Caco-2 (cell line): ENCODE measurements around the gene NEK10. TPM values are rescaled to one million over a fixed set of nuclear protein-coding genes. Genes with fewer than 3 reads are reported as not detected.
"Not testable (repeated sequence)": the region's sequence is repeated elsewhere in the genome, so short reads cannot be mapped to it uniquely, and the experiment has no call there.

Source experiments
- BruUV-seq: library from RNA; stranded (reverse); fragments of 400-500 nt; replicated peaks from 2 replicates; lab custom pipeline; 2021; lab: Mats Ljungman, UMichigan
- CTCF ChIA-PET: fragments of 300-600 bp; sonication (Branson Sonifier 250); formaldehyde crosslinking; loops from one replicate; lab custom pipeline; 2022; ENCODE audit warnings: antibody characterized with exemption; lab: Charles Lee
- POLR2A ChIA-PET: fragments of 300-600 bp; sonication (Branson Sonifier 250); formaldehyde crosslinking; loops from one replicate; lab custom pipeline; 2022; ENCODE audit warnings: antibody characterized with exemption; lab: Charles Lee
- DNase-seq, 2 experiments: peaks; one replicate each; pipeline versions ENCODE4 v3.0.0 to v3.0.0-alpha.2; 2020 to 2022
- H3K27me3 ChIP-seq: replicated peaks from 2 replicates; pipeline ENCODE4 v1.6.0; 2011; ENCODE audit warnings: low read length; ENCODE audit not compliant: control insufficient read depth, insufficient read depth
- H3K36me3 ChIP-seq: 2 replicates; pipeline ENCODE4 v1.5.1; 2011; ENCODE audit warnings: low read length; ENCODE audit not compliant: control insufficient read depth, insufficient read depth
- H3K4me1 ChIP-seq: fragments of 250-450 bp; sonication (Bioruptor Pico); 2 replicates; pipeline ENCODE4 v1.5.1; 2020; ENCODE audit warnings: mild to moderate bottlenecking
- H3K4me3 ChIP-seq: 2 replicates; pipeline ENCODE4 v1.5.1; 2011; ENCODE audit warnings: low read depth, mild to moderate bottlenecking, control low read depth, low read length
- H3K9me3 ChIP-seq: fragments of 250-450 bp; sonication (Bioruptor Pico); 2 replicates; pipeline ENCODE4 v1.5.1; 2020; ENCODE audit warnings: mild to moderate bottlenecking, moderate library complexity
- H3K27ac Mint-ChIP-seq: one replicate; pipeline ENCODE4 v1.8.0; 2022; ENCODE audit warnings: mixed read lengths; ENCODE audit not compliant: unreplicated experiment
- H3K27me3 Mint-ChIP-seq: one replicate; pipeline ENCODE4 v1.8.0; 2022; ENCODE audit warnings: mixed read lengths; ENCODE audit not compliant: insufficient read depth, unreplicated experiment
- H3K36me3 Mint-ChIP-seq: one replicate; pipeline ENCODE4 v1.8.0; 2022; ENCODE audit warnings: mild to moderate bottlenecking, mixed read lengths; ENCODE audit not compliant: insufficient read depth, unreplicated experiment
- H3K4me1 Mint-ChIP-seq: one replicate; pipeline ENCODE4 v1.8.0; 2022; ENCODE audit warnings: low read depth, mixed read lengths; ENCODE audit not compliant: unreplicated experiment
- H3K4me3 Mint-ChIP-seq: one replicate; pipeline ENCODE4 v1.8.0; 2022; ENCODE audit warnings: mild to moderate bottlenecking, moderate library complexity, mixed read lengths; ENCODE audit not compliant: unreplicated experiment
- H3K9me3 Mint-ChIP-seq: one replicate; pipeline ENCODE4 v1.8.0; 2022; ENCODE audit warnings: mixed read lengths; ENCODE audit not compliant: unreplicated experiment
- intact Hi-C: fragments of 100-400 bp; cut with micrococcal nuclease; formaldehyde crosslinking; loops from one replicate; pipeline ENCODE4 v1.10.0; 2022; ENCODE audit not compliant: unreplicated experiment
- total RNA-seq: library from RNA; stranded (reverse); gene quantifications from 2 replicates; pipeline ENCODE4 v1.2.3, GENCODE V29; 2022
- TF ChIP-seq, protein P1 (sequence below), 2 experiments: fragments of 200-600 bp in 1 of 2; IDR thresholded peaks; 1 replicate in 1 of 2; 2 replicates in 1 of 2; pipeline versions ENCODE4 v1.5.1 to v1.8.0; 2011 to 2022; ENCODE audit warnings: antibody characterized with exemption in 1 of 2, control low read depth in 1 of 2, inconsistent platforms in 1 of 2, low read depth in 1 of 2, low read length in 1 of 2, mild to moderate bottlenecking in 1 of 2, moderate library complexity in 1 of 2; ENCODE audit not compliant: insufficient read depth in 1 of 2, severe bottlenecking in 1 of 2, unreplicated experiment in 1 of 2

Gene NEK10
- total RNA-seq, 1 experiment from 2014 or later = 0.39 TPM

- no peaks in the 10 kb centered on the region for H3K27me3 ChIP-seq
- Mint-ChIP-seq H3K9me3 (no peaks in the 10 kb centered on the region), H3K4me3 (no peak overlapping the region), H3K27ac (no peak overlapping the region), H3K36me3 (no peaks in the 10 kb centered on the region), H3K4me1 (no peaks in the 10 kb centered on the region), H3K27me3 (no peaks in the 10 kb centered on the region)
- CTCF ChIA-PET = no interaction called here
- DNase-seq = no peak
- POLR2A ChIA-PET = no interaction called here
- H3K36me3 ChIP-seq = no peaks in the 10 kb centered on the region
- no peaks in the 10 kb centered on the region; the same call in 1 of the 2 replicates for H3K4me1 ChIP-seq
- BruUV-seq = no TSS peak
- H3K9me3 ChIP-seq = peaks cover 1% of the 10 kb centered on the region; the same call in 1 of the 2 replicates
- intact Hi-C loops = no loop called here
- TF ChIP-seq, protein P1, sequence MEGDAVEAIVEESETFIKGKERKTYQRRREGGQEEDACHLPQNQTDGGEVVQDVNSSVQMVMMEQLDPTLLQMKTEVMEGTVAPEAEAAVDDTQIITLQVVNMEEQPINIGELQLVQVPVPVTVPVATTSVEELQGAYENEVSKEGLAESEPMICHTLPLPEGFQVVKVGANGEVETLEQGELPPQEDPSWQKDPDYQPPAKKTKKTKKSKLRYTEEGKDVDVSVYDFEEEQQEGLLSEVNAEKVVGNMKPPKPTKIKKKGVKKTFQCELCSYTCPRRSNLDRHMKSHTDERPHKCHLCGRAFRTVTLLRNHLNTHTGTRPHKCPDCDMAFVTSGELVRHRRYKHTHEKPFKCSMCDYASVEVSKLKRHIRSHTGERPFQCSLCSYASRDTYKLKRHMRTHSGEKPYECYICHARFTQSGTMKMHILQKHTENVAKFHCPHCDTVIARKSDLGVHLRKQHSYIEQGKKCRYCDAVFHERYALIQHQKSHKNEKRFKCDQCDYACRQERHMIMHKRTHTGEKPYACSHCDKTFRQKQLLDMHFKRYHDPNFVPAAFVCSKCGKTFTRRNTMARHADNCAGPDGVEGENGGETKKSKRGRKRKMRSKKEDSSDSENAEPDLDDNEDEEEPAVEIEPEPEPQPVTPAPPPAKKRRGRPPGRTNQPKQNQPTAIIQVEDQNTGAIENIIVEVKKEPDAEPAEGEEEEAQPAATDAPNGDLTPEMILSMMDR (IDR thresholded peaks at IDR 0.05; ENCODE audit: insufficient read depth in 1 of 2, low read depth in 1 of 2, low read length in 1 of 2, severe bottlenecking in 1 of 2, unreplicated experiment in 1 of 2) = no peak
- no peak overlapping the region for H3K4me3 ChIP-seq
Observed at GRCh38 chr3:27287052-27287451, 82.1 kb downstream of the NEK10 start.

DNA sequence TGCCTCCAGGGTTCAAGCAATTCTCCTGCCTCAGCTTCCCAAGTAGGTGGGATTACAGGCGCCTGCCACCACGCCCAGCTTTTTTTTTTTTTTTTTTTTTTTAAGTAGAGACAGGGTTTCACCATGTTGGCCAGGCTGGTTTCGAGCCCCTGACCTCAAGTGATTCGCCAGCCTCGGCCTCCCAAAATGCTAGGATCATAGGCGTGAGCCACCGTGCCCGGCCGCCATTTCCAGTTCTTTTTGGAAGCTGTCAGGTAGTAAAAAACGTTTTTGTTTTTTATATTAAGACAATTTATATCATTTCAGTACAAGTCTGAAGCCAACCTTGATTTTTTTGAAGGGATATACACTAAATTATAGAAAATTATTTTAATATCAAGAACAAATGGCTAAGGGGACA, 82.7 kb downstream of the NEK10 start:
- H3K9me3 ChIP-seq, H3K36me3 ChIP-seq, H3K27me3 ChIP-seq, H3K4me3 Mint-ChIP-seq, BruUV-seq, H3K4me1 ChIP-seq, H3K4me3 ChIP-seq, POLR2A ChIA-PET, H3K27ac Mint-ChIP-seq, H3K4me1 Mint-ChIP-seq, H3K36me3 Mint-ChIP-seq, H3K27me3 Mint-ChIP-seq, intact Hi-C loops, H3K9me3 Mint-ChIP-seq, CTCF ChIA-PET, DNase-seq: not testable (repeated sequence)

DNA sequence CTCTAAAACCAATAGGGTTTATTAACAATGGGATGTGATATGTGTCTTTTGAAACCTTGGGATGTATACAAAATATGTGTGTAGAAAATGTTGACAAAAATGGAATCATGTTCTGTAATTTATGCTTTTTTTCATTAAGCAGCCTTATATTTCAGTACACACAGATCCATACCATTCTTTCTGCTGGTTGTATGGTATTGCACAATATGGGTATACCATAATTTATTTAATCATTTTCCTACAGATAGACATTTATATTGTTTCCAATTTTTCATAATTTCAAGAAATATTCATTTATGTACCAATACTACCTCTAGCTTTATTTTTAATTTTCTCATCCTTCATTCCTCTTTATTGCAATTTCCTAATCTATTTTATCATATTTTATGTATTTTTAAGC, 83.5 kb downstream of the NEK10 start:
- BruUV-seq = no TSS peak
- H3K27me3 Mint-ChIP-seq = no peaks in the 10 kb centered on the region

More for the DNA sequence above, 83.5 kb downstream of the NEK10 start:
- intact Hi-C loops = no loop called here
- peaks cover 5% of the 10 kb centered on the region; the same call in 1 of the 2 replicates for H3K9me3 ChIP-seq
- ChIA-PET CTCF (no interaction called here), POLR2A (no interaction called here)
- no peaks in the 10 kb centered on the region; the same call in 1 of the 2 replicates for H3K4me1 ChIP-seq
- no peak overlapping the region for H3K4me3 ChIP-seq
- Mint-ChIP-seq H3K27ac (no peak overlapping the region), H3K9me3 (no peaks in the 10 kb centered on the region), H3K4me3 (no peak overlapping the region), H3K4me1 (peaks cover 9% of the 10 kb centered on the region), H3K36me3 (no peaks in the 10 kb centered on the region)
- DNase-seq = no peak
- no peaks in the 10 kb centered on the region for H3K36me3 ChIP-seq
- TF ChIP-seq, protein P1 (IDR thresholded peaks at IDR 0.05; ENCODE audit: insufficient read depth in 1 of 2, low read depth in 1 of 2, low read length in 1 of 2, severe bottlenecking in 1 of 2, unreplicated experiment in 1 of 2) = no peak
- no peaks in the 10 kb centered on the region for H3K27me3 ChIP-seq
